Psoas muscle (tissue), 8 donors: ENCODE results near the gene ERC2. TPM values are rescaled to one million over a fixed set of nuclear protein-coding genes. Genes with fewer than 3 reads are reported as not detected.

Experiments used
- ATAC-seq, 4 donors: fragments of 200-7000 bp; cut with Tn5 transposase; one replicate each; pipeline ENCODE4 v1.9.1; 2020; ENCODE audit warnings: moderate library complexity in 3 of 4, mild to moderate bottlenecking in 2 of 4
- DNase-seq, 2 donors: peaks; one replicate each; pipeline ENCODE4 v3.0.0-alpha.2; 2020
- H3K27ac ChIP-seq: fragments of 200-600 bp; one replicate; pipeline ENCODE4 v1.8.0; 2022
- H3K27me3 ChIP-seq, 3 donors: fragments of 200-600 bp in 1 of 3; one replicate each; pipeline versions ENCODE4 v1.6.1 to v1.8.0; 2013 to 2022; ENCODE audit warnings: low read length in 2 of 3, mild to moderate bottlenecking in 2 of 3, moderate library complexity in 1 of 3; ENCODE audit not compliant: insufficient read depth in 3 of 3
- H3K36me3 ChIP-seq, 2 donors: fragments of 200-600 bp in 1 of 2; one replicate each; pipeline versions ENCODE4 v1.6.1 to v1.8.0; 2013 to 2022; ENCODE audit warnings: low read depth in 1 of 2, mild to moderate bottlenecking in 1 of 2, moderate library complexity in 1 of 2; ENCODE audit not compliant: insufficient read depth in 1 of 2
- H3K4me1 ChIP-seq: fragments of 200-600 bp; one replicate; pipeline ENCODE4 v1.8.0; 2022
- H3K4me3 ChIP-seq: fragments of 200-600 bp; one replicate; pipeline ENCODE4 v1.8.0; 2022; ENCODE audit warnings: mild to moderate bottlenecking
- H3K9me3 ChIP-seq: fragments of 200-600 bp; one replicate; pipeline ENCODE4 v1.8.0; 2022
- CTCF ChIP-seq: fragments of 200-600 bp; IDR thresholded peaks from one replicate; pipeline ENCODE4 v1.8.0; 2022; ENCODE audit warnings: antibody characterized with exemption
- WGBS, 3 donors: extraction: QIAGEN DNeasy Blood & Tissue Kit; methylation state at CpG; one replicate each; pipeline versions ENCODE4 v1.1.6 to v1.1.7; 2013; 5-methylcytosine and 5-hydroxymethylcytosine counted together
- intact Hi-C, 2 donors: fragments of 100-400 bp; cut with DNase I; formaldehyde crosslinking; loops; one replicate each; pipeline versions ENCODE4 v1.11.0 to v1.14.2; 2022
- polyA plus RNA-seq, 3 donors: library from polyadenylated mRNA; stranded (reverse); fragments of 200-250 nt; gene quantifications; one replicate each; pipeline ENCODE4 v1.2.3, GENCODE V29; 2013
- total RNA-seq, 4 donors: library from RNA; stranded (reverse); fragmentation: NEBNext Ultra II Directional in 2 of 4; extraction: Animal tissue kit (Norgen Biotek cat#: 25700) in 2 of 4; gene quantifications; one replicate each; pipeline versions ENCODE4 v1.2.1 to v1.2.4, GENCODE V29; 2021 to 2023
- donor health status: healthy with polysubstance abuse.
- donor health status: DM: no; HTN: no; CAD: no; lungs with moderate emphysema.
- donor health status: Bipolar disorder and iron deficiency.
- donor health status: healthy.
- donor health status: DM: yes; HTN: yes; CAD: no.
- donor health status: DM: no; HTN: no; CAD: no.
- donor health status: DM: no; HTN: no; CAD: no.
- donor health status: DM: yes; HTN: yes; CAD: no.

ERC2 gene
- total and polyA plus RNA-seq, 7 donors, result 0.04 to 0.15 TPM; not detected in 5

- DNase-seq (no peak), ATAC-seq (no peak)
- no peak for TF ChIP-seq CTCF
- Histone ChIP-seq H3K27ac (no peak overlapping the region), H3K36me3 (no peaks in the 10 kb centered on the region), H3K9me3 (no peaks in the 10 kb centered on the region), H3K4me3 (no peak overlapping the region), H3K27me3 (no peaks in the 10 kb centered on the region), H3K4me1 (no peaks in the 10 kb centered on the region)
- WGBS, 3 donors, result 23 to 45% (median 26%) methylated on average over 3 of the region's 3 CpGs
- intact Hi-C loops, result no loop called here
Observed at GRCh38 chr3:56415652-56416051, 52.6 kb downstream of the ERC2 start.

GRCh38 chr3:56413911-56414310 lies 54.4 kb downstream of the ERC2 start:
- ATAC-seq (no peak), DNase-seq (no peak)
- Histone ChIP-seq H3K4me3 (no peak overlapping the region), H3K9me3 (no peaks in the 10 kb centered on the region), H3K4me1 (no peaks in the 10 kb centered on the region), H3K36me3 (no peaks in the 10 kb centered on the region), H3K27me3 (no peaks in the 10 kb centered on the region), H3K27ac (no peak overlapping the region)
- TF ChIP-seq CTCF, result no peak
- 43 to 58% (median 53%) methylated on average over 2 of the region's 2 CpGs for WGBS, 3 donors
- intact Hi-C loops, result no loop called here

- no peak for TF ChIP-seq CTCF
- 71 to 81% (median 77%) methylated on average over 5 of the region's 5 CpGs for WGBS, 3 donors
- Histone ChIP-seq H3K27ac (no peak overlapping the region), H3K4me1 (no peaks in the 10 kb centered on the region), H3K9me3 (no peaks in the 10 kb centered on the region), H3K36me3 (no peaks in the 10 kb centered on the region), H3K4me3 (no peak overlapping the region), H3K27me3 (no peaks in the 10 kb centered on the region)
- DNase-seq, result no peak
- intact Hi-C loops, result no loop called here
- no peak for ATAC-seq
Observed at GRCh38 chr3:56411166-56411565, 57.1 kb downstream of the ERC2 start.

- intact Hi-C loops, result no loop called here
- ATAC-seq (no peak), DNase-seq (no peak)
- Histone ChIP-seq H3K36me3 (no peaks in the 10 kb centered on the region), H3K4me1 (no peaks in the 10 kb centered on the region), H3K4me3 (no peak overlapping the region), H3K27me3 (no peaks in the 10 kb centered on the region), H3K27ac (no peak overlapping the region), H3K9me3 (no peaks in the 10 kb centered on the region)
- no peak for TF ChIP-seq CTCF
Observed at GRCh38 chr3:56410576-56410975, 57.7 kb downstream of the ERC2 start.

GRCh38 chr3:56409790-56410189 lies 58.5 kb downstream of the ERC2 start:
- no peaks in the 10 kb centered on the region for H3K4me1 ChIP-seq
- no peaks in the 10 kb centered on the region for H3K9me3 ChIP-seq
- 83 to 88% (median 84%) methylated on average over 3 of the region's 3 CpGs for WGBS, 3 donors
- intact Hi-C loops, result no loop called here
- H3K4me3 ChIP-seq, result no peak overlapping the region
- no peaks in the 10 kb centered on the region for H3K27me3 ChIP-seq
- ATAC-seq (no peak), DNase-seq (no peak)
- TF ChIP-seq CTCF, result no peak
- H3K27ac ChIP-seq, result no peak overlapping the region
- H3K36me3 ChIP-seq, result no peaks in the 10 kb centered on the region
